ENCODE data around the gene IRF2.

DNA sequence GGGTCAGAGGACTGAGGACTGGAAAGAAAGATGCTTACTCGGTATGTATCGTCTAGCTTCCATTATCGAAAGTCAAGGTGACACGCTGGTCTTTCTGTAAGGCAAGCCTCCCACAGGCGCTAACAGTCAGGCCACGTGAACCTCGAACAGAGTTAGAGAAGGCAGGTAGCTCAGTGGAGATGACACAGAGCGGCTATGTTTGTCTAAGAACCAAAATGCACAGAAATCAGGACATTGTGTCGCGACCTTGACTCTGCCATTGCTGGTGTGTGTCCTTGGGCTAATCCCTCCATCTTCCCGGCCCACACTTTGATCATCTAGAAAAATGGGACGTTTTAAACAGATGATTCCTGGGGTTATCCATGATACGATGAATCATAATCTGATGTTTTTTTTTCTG, 40.3 kb downstream of the IRF2 start:
- no peak for TF ChIP-seq POLR2A (IDR thresholded peaks at IDR 0.05; ENCODE audit: extremely low read depth, insufficient read length)
- TF ChIP-seq, protein P1, sequence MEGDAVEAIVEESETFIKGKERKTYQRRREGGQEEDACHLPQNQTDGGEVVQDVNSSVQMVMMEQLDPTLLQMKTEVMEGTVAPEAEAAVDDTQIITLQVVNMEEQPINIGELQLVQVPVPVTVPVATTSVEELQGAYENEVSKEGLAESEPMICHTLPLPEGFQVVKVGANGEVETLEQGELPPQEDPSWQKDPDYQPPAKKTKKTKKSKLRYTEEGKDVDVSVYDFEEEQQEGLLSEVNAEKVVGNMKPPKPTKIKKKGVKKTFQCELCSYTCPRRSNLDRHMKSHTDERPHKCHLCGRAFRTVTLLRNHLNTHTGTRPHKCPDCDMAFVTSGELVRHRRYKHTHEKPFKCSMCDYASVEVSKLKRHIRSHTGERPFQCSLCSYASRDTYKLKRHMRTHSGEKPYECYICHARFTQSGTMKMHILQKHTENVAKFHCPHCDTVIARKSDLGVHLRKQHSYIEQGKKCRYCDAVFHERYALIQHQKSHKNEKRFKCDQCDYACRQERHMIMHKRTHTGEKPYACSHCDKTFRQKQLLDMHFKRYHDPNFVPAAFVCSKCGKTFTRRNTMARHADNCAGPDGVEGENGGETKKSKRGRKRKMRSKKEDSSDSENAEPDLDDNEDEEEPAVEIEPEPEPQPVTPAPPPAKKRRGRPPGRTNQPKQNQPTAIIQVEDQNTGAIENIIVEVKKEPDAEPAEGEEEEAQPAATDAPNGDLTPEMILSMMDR (IDR thresholded peaks at IDR 0.05; ENCODE audit: low read depth, low read length): no peak
- TF ChIP-seq, protein P2, sequence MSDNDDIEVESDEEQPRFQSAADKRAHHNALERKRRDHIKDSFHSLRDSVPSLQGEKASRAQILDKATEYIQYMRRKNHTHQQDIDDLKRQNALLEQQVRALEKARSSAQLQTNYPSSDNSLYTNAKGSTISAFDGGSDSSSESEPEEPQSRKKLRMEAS (IDR thresholded peaks at IDR 0.05; ENCODE audit: low read depth, low read length): no peak
